ENCODE measurements around the gene PARL.

PARL gene

DNA sequence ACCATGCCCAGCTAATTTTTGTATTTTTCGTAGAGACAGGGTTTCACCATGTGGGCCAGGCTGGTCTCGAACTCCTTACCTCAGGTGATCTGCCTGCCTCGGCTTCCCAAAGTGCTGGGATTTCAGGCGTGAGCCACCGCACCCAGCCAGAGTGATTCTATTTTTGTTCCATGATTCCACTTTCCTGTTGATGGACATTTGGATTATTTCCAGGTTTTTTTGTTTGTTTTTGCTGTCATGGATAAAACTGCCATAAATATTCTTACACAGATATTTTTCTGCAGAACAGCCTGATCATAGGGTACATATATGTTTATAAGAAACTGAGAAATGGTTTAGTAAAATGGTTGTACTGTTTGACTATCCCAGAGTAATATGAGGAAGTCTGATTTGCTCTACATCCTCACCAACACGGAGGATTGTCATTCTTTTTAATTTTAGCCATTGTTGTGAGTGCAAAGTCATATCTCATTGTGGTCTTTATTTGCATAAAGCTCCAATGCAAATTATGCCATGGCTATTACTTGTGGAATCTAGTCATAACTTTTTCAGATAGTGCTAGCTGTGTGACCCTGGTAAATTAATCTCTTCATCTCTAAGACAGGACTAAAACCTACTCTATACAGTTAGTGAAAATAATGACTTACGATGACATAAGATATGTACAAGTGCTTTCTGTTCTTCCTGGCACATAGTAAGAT, 102.0 kb downstream of the PARL start:
- no peak for DNase-seq

DNA sequence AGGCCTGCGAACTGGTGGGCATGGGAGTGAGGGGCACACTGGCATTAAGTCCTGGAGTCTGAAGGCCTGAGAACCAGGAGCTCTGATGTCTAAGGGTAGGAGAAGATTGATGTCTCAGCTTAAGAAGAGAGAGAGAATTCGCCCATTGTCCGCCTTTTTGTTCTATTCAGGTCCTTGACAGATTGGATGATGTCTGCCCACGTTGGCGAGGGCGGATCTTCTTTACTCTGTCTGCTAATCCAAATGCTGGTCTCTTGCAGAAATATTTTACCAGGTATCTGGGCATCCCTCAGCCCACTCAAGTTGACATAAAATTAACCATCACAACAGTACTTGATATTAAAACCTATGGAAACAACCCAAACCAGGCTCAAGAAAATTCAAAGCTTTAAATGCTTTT, 103.4 kb downstream of the PARL start:
- no peak for DNase-seq

DNA sequence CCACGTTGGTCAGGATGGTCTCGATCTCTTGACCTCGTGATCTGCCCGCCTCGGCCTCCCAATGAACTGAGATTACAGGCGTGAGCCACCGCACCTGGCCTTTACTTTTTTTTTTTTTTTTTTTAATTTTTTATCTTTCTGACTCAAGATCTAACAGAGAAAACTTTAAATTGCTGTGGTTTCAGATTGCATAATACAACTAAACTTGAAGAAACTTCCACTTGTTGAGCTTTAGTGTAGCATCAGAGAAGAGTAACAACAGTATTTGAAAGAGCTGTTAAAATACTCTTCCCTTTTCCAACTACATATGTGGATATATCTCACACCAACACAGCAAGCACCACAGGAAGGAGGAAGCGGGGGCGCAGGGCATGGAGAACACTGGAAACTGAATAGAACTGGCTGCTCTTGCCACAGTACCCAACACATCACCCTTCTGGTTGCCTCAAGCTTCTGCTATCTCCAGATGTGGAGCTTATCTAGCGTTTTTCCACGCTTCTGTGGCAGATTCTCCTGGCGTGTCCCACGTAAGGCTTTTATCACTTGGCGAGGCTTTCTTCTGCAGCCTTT, 104.7 kb downstream of the PARL start:
- peak; percentile 90 for DNase-seq
